Raji (cell line): ENCODE data around the gene TRUB2.

ENCODE experiments used
- POLR2A ChIP-seq: IDR thresholded peaks from 2 replicates; pipeline ENCODE4 v1.6.1; 2011; ENCODE audit warnings: low read depth, low read length, control low read depth; ENCODE audit not compliant: insufficient read depth

Gene TRUB2

DNA sequence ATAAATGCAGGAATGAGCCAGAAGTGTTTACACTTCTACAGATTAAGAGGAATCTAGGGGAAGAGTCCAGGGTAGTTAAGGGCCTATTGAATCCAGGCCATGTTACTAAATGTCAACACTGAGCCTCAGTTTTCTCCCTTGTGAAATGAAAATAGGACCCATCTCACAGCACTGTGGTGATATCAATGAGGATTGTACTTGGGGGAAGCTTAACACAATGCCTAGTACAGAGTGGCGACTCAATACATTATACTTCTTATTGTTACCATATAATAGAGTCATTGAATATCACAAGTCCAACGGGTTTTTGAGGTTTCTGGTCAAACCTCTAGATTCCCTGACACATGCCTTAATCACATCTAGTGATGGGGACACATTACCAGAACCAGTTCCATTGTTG is 4.6 kb downstream of the TRUB2 start:
- no peak for TF ChIP-seq POLR2A

DNA sequence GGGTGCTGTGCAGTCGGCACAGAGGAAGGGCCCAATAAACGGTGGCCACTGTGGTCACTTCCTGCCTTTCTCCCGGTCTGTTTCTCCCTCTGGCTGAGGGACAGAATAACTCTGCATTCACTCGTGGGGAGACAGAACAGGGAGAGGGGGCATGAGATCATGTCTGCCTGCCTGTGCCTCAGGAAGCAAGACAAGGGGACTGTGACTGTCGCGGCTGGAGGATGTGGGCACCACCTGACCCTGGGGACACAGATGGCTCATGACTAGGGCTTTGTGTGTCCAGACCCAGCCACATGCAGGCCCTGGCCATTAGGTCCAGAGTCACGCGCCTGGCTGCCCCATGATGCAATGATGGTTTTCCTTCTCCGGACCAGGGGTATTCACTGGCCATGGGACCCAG is 5.8 kb downstream of the TRUB2 start:
- TF ChIP-seq POLR2A = no peak

DNA sequence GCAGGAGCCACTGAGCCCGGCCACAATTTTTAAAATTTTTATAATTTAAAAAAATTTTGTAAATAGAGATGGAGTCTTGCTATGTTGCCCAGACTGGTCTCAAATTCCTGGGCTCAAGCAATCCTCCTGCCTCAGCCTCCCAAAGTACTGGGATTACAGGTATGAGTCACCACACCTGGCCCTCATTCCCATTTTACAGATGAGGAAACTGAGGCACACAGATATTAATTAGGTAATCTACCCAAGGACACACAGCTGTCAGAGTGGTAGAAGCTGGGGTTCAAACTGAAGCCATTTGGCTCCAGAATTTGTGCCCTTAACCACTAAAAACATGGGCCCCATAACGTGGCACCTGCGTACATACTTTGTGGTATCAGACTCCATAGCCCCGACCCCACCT is 7.5 kb downstream of the TRUB2 start:
- TF ChIP-seq POLR2A = no peak

DNA sequence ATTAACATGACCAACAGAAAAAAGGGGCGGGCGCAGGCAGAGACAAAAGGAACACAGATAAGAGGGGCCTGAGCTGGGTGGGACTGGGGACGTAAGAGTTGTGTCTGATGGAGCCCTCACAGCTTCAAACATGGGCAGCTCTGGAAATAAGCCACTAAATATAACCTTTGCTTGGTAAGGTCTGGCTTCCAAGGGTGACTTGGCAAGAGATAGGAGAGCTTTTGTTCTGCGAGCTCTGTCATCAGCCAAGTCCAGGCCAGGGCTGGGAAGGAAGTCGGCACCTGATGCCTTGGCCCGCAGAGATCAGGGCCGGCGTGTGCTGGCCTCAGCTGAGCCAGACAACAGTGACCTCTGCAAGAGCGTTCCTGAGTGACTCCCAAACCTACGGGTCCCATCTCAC is 11.8 kb downstream of the TRUB2 start:
- TF ChIP-seq POLR2A = no peak

DNA sequence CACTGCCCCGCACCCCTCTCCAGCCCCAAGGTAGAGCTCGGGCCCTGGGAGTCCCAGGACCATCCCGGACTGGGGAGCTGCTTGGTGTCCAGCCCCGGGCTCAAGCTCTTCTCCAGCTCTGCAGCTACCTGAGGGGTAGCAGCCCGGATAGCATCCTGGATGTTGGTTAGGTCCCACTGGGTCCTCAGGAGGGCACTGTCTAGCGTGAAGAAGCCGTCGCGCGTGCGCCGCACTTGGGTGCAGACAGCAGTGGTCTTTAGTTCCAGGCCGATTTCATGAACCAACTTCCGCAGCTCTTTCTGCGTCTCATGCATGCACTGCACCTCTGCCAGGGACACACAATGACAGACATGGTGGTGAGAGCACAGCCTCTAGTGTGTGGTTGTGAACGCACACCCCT is 12.7 kb downstream of the TRUB2 start:
- no peak for TF ChIP-seq POLR2A

DNA sequence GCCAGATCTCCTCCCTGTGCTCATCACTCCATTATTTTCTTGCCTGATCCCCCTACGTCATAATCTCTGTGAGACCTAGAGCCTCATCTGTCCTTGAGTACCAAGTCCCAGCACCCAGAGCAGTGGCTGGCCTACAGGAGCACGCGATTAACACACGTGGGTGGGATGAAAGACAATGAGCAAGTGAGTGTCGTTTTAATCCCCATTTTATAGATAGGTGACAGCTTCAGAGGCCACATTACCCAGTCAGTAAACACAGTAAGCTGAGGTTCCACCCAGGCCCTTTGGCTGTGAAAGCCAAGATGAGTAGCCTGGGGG is 17.3 kb downstream of the TRUB2 start:
- TF ChIP-seq POLR2A = no peak

DNA sequence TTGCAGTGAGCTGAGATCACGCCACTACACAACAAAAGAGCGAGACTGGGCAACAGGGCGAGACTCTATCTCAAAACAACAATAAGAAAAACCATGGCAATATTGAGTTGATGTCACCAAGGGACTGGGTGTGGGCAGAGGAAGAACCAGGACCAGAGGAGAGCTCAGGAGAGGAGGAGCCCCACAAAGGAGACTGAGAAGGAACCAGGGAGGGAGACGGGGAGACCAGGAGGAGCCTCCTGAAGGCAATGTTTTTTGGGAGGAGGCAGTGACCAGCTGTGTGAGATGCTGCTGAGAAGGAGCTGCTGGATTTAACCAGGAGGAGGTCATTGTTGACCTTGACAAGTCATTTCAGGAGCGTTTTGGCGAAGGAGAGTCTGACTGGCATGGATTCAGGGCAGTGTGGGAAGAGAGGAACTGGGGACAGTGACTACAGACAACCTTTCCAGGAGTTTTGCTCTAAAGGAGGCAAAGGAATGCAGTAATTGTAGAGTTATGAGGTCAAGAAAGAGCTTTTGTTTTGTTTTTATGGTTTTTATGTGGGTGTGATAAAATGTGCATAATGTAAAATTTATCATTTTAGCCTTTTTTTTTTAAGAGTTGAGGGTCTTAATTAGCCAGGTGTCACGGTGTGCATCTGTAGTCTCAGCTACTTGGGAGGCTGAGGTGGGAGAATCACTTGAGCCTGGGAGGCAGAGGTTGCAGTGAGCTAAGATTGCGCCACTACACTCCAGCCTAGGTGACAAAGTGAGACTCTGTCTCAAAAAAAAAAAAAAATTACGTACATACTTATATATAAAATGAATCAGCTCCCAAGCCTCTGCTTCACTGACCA is 17.9 kb downstream of the TRUB2 start:
- TF ChIP-seq POLR2A = no peak

DNA sequence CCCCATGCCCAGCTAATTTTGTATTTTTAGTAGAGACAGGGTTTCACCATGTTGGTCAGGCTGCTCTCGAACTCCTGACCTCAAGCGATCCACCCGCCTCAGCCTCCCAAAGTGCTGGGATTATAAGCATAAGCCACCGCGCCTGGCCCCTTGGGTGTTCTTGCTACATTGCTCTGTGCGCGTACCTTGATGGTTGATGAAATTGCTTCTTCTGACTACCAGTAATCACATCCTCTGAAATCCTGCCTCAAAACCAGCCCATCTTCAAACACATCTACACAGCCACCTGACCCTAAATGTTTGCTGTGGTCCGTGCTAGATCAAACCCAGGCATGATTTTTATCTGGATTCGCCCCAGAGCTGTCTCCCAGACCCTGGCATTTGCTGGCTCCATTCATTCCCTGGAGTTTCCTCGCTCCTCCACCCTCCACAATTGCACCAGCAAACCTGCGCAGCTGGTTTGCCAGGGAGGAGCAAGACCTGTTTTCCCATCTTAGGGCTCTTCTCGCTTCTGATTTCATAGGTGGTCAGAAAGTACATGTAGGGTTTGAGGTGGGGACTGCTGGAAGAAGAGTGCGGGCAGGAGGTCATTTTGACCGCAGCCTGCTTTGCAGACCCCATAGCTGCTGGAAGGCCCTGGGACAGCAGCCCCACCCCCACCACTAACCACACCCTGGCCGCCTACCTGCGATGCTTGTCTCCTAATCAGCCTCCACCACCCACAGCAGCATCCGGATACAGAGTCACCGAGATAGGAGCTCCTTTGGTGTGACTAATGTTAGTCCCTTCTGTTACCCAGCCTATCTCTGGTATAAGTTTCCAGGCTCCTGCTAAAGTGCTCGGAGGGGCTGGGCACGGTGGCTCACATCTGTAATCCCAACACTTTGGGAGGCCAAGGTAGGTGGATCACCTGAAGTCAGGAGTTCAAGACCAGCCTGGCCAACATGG is 23.4 kb downstream of the TRUB2 start:
- TF ChIP-seq POLR2A = no peak

DNA sequence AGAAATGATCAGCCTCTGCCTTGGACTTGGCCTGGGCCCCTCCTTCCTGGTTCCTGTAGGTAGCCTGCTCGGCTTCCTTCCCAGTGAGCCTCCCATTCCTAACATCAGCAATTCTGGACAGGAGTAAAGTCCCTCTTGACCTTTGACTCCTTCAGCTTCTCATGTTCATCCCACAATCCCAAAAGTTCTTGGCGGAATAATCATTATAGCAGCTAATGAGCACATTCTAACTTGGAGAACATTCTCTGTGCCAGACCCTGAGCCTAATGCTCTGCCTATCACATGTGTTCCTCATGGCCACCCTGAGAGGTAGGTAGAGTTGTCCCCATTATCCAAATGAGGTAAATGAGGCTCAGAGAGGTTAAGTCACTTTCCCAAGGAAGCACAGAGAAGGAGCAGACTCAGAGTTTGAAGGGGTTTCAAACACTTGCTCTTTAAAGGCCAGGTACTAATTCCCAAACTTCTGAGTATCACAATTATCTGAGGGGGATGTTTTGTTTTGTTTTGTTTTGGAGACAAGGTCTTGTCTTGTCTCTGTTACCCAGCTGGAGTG is 24.9 kb downstream of the TRUB2 start:
- TF ChIP-seq POLR2A = no peak

DNA sequence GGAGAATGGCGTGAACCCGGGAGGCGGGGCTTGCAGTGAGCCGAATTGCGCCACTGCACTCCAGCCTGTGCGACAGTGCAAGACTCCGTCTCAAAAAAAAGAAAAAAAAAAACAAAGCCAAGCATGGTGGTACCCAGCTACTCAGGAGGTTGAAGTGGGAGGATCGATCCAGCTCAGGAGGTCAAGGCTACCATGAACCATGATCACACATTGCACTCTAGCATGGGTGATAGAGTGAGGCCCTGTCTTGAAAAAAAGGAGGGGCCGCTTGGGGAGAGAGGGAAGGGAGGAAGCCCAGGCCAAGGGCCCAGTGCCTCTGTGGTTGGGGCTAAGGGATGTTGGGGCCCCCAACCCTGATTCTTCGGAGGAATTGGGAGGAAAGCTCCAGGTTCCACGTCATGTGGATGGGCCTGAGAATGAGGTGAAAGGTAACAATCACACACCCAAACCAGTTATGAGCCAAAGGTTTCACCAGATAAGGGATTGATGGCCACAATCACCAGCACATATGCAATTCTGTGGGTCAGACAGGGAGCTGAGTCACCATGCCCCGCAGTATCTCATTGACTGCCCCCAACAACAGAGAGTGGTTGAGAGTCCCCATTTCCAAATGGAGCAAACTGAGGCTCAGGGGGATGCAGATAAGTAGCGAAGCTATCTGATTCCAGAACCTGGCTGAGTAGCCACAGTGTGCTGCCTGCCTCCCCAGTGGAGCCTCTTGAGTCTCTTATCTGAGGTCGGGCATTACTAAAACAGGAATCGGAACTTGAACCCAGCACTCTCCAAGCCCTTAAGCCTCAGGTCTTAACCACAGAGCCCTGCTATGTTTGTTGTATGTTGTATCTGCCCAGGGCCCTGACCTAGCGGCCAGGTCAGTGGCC is 25.7 kb downstream of the TRUB2 start:
- no peak for TF ChIP-seq POLR2A

DNA sequence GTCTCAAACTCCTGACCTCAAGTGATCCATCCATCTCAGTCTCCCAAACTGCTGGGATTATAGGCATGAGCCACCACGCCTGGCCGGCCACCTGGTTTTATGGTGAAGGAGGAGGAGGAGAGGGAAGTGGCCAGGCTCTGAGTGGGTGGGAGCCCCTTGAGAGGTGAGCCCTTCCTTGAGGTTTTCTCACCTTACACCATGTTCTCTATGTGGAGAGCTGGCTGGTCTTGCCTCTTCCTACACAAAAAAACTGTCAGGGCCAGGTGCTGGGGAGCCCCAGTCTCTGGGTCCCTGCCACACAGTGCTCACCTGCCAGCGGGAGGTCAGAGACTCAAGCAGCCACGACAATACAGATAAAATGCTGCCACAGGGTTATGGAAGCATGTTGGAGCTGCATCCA is 28.1 kb downstream of the TRUB2 start:
- TF ChIP-seq POLR2A = no peak

DNA sequence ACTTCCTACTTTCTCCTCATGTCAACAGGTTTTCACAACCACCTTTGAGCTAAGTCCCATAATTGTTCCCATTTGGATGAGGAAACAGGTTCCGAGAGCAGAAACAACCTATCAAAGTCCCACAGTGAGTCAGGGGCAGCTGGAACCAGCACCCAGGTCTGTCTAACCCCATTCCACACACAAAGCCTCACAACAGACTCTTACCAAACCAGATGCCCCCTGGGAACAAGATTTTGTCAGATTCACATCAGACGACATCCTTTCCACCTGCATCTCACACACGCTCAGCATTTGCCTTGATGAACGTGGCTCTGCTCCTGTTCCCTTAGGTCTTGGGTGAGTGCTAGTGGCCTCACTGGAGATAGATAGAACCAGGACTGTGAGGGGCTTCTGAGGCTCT is 29.2 kb downstream of the TRUB2 start:
- TF ChIP-seq POLR2A = no peak

DNA sequence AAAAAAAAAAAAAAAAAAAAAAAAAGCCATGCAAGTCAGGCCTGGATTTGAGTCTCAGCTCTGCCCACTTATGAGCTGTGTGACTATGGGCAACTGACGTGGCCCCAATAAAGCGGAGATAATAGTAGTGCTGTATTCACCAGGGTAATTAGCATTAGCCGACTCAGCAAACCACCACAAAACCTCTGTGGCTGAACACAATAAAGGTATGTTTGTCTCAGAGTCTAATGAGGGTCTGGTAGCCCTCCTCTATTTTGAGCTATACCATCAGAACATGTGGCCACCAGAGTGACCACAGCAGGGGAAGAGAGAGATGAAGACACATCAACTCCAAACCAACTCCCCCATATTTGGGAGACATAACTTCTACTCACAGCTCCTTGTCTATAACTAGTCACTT is 30.2 kb downstream of the TRUB2 start:
- TF ChIP-seq POLR2A = no peak

DNA sequence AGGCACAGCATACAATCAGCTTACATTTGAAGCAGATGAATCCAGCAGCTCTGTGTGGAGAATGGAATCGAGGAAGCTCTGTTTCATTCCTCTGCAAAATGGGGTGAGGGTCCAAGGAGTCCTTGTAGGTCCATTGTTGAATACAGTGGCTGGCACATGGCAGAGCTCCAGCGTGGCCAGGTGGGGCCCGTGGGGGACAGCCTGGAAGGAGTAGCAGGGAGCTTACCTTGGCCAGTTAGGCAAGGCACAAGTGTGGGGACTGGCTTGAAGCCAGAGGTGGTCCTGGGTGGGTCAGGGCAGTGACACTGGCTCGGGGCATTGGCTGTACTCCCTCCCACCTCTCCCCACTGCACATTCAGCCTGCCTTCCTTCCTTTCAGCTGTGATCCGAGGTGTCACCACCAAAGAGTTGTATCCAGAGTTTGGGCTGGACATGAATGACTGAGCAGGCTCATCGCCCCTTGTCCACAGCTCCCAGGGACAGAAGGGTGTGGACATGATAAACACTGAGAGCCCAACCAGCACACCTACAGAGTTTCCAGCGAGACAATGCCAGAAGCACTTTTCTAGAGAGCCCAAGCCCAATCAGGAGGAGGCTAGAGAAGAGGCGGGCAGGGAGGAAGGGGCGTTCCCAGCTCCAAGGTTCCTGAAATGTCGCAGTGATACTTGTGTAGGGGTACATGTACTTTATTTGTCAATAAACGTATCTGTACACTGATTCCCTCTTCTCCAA is 33.8 kb downstream of the TRUB2 start:
- TF ChIP-seq POLR2A = no peak
